GM19043 (cell line): ENCODE results near the gene TMEM217.
A peak's percentile ranks its signal among the peaks of the same experiment; 100 is the strongest.
"Not testable (repeated sequence)": the region's sequence is repeated elsewhere in the genome, so short reads cannot be mapped to it uniquely, and the experiment has no call there.

Experiments used
- ATAC-seq: cut with Tn5 transposase; IDR thresholded peaks from one replicate; pipeline ENCODE4 v1.9.1; 2021; ENCODE audit warnings: low read depth; ENCODE audit not compliant: unreplicated experiment

TMEM217 gene

GRCh38 chr6:37257634-37258404 lies at the start of gene TMEM217, which contains the start of gene TBC1D22B:
TSS of gene TMEM217 (minus strand) at chr6:37258144. CDS start at chr6:37219030, 39,114 bp downstream.
TSS of gene TBC1D22B (plus strand) at chr6:37257772. CDS start at chr6:37257918, 146 bp downstream.
- peak; percentile 98 for ATAC-seq

GRCh38 chr6:37307484-37307883 lies 49.5 kb upstream of the TMEM217 start:
- ATAC-seq: not testable (repeated sequence)

- no peak for ATAC-seq
Measured at GRCh38 chr6:37306624-37307222, 48.8 kb upstream of the TMEM217 start.

- ATAC-seq: no peak
Measured at GRCh38 chr6:37305841-37306425, 48.0 kb upstream of the TMEM217 start.

GRCh38 chr6:37304766-37305165 lies 46.8 kb upstream of the TMEM217 start:
- ATAC-seq: no peak

GRCh38 chr6:37303891-37304503 lies 46.1 kb upstream of the TMEM217 start:
- no peak for ATAC-seq

- no peak for ATAC-seq
Measured at GRCh38 chr6:37303091-37303660, 45.2 kb upstream of the TMEM217 start.

GRCh38 chr6:37302086-37302686 lies 44.2 kb upstream of the TMEM217 start:
- ATAC-seq: no peak

- no peak for ATAC-seq
Measured at GRCh38 chr6:37299990-37300389, 42.0 kb upstream of the TMEM217 start.

- ATAC-seq: no peak
Measured at GRCh38 chr6:37298958-37299357, 41.0 kb upstream of the TMEM217 start.

GRCh38 chr6:37297637-37298036 lies 39.7 kb upstream of the TMEM217 start:
- ATAC-seq: not testable (repeated sequence)

- ATAC-seq: no peak
Measured at GRCh38 chr6:37293426-37293825, 35.5 kb upstream of the TMEM217 start.

GRCh38 chr6:37289931-37290330 lies 32.0 kb upstream of the TMEM217 start:
- no peak for ATAC-seq

- no peak for ATAC-seq
Measured at GRCh38 chr6:37288247-37288646, 30.3 kb upstream of the TMEM217 start.

GRCh38 chr6:37287519-37288157 lies 29.7 kb upstream of the TMEM217 start:
- ATAC-seq: peak; percentile 59

- ATAC-seq: no peak
Measured at GRCh38 chr6:37285861-37286311, 27.9 kb upstream of the TMEM217 start.

- no peak for ATAC-seq
Measured at GRCh38 chr6:37284781-37285180, 26.8 kb upstream of the TMEM217 start.

GRCh38 chr6:37283671-37284151 lies 25.8 kb upstream of the TMEM217 start:
- no peak for ATAC-seq

GRCh38 chr6:37283268-37283667 lies 25.3 kb upstream of the TMEM217 start:
- no peak for ATAC-seq

GRCh38 chr6:37282371-37282770 lies 24.4 kb upstream of the TMEM217 start:
- no peak for ATAC-seq
